GM12874 (cell line): Measurements from ENCODE around the gene ELL.

Source experiments
- CTCF ChIP-seq: IDR thresholded peaks from 2 replicates; pipeline ENCODE4 v1.5.1; 2011; ENCODE audit warnings: low read depth, mild to moderate bottlenecking, control low read depth, low read length, moderate library complexity; ENCODE audit not compliant: insufficient read depth

ELL gene

DNA sequence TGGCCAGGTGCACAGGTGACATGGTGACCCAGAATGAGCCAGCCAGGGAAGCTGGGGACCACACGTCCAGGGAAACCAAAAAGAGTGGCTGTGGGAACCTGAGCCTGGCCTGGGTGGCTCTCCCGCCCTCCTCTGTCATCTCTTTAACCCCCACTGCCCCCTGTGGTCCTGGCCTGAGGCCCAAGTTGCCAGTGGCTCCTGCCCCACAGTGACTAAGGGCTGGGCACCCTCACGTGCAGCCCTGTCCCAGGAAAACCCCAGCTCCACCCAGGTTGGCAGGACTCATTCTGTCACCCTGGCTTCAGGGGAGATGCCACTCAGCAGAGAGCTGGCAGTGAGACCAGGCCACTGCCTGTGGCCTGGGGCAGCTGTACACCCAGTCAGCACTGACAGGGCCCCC, 53.4 kb downstream of the ELL start:
- no peak for TF ChIP-seq CTCF

- TF ChIP-seq CTCF = no peak
These were observed 53.9 kb downstream of the ELL start for GRCh38 chr19:18467978-18468377.

- no peak for TF ChIP-seq CTCF
These were observed 55.5 kb downstream of the ELL start for GRCh38 chr19:18466354-18466753.

DNA sequence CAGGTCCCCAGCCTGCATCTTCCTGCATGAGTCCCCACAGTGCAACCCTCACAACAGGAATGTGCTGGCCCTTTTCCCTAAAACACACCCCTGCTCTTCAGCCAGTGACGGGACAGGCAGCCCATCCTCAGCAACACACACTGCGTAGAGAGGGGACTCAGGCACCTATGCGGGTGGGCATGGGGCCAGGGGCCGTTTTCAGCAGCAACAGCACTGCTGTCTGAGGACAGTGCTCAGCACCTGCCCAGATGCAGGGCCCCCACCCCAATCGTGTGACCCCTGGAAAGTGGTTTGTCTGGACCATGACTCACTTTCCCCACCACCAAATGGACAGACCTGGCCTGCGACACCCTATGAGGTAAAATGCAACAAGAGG, 55.9 kb downstream of the ELL start:
- no peak for TF ChIP-seq CTCF

GRCh38 chr19:18465214-18465963, 56.5 kb downstream of the ELL start:
- no peak for TF ChIP-seq CTCF

GRCh38 chr19:18464646-18465045, 57.2 kb downstream of the ELL start:
- TF ChIP-seq CTCF = no peak

DNA sequence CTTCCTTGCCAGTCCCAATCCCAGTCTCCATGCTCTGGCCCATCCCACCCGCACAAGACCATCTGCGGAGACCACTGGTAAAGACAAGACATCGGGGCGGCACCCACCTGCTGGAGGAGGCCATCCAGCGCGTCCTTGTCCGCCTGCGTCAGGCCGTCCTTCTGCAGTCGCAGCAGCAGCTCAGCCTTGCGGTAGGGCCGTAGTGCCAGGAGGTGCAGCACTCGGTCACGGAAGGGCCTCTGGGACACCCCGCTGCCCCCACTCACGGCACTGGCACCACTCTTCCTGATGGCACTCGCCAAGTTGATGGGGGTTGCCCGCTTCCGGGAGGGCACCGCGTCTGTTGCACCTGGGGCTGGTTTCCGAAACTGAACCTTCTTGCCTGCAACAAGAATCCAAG, 60.4 kb downstream of the ELL start:
- no peak for TF ChIP-seq CTCF
